ENCODE results near the gene FAM53B.

DNA sequence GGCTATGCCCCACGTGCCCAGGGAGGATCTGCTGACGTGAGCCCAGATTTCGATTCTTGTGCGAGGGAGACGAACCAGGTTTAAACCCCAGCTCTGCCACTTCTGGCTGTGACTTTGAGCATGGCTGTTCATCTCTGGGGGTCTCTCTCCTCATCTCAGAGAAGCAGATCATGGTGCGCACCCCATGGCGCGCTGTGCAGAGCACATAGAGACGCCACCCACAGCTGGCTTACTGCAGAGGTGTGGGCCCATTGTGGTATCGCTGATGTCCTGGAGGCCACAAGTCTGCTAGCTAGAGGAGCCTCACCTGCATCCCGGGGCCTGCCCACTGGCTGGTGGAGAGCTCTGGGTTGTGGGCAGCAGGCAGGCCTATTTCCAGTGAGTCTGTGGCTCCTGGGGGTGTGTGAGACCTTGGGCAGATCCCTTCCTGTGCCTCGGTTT is 142.0 kb downstream of the FAM53B start:
- TF ChIP-seq, protein P1, sequence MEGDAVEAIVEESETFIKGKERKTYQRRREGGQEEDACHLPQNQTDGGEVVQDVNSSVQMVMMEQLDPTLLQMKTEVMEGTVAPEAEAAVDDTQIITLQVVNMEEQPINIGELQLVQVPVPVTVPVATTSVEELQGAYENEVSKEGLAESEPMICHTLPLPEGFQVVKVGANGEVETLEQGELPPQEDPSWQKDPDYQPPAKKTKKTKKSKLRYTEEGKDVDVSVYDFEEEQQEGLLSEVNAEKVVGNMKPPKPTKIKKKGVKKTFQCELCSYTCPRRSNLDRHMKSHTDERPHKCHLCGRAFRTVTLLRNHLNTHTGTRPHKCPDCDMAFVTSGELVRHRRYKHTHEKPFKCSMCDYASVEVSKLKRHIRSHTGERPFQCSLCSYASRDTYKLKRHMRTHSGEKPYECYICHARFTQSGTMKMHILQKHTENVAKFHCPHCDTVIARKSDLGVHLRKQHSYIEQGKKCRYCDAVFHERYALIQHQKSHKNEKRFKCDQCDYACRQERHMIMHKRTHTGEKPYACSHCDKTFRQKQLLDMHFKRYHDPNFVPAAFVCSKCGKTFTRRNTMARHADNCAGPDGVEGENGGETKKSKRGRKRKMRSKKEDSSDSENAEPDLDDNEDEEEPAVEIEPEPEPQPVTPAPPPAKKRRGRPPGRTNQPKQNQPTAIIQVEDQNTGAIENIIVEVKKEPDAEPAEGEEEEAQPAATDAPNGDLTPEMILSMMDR (conservative IDR thresholded peaks at IDR 0.05): no peak
- no peak for TF ChIP-seq EZH2 (IDR thresholded peaks at IDR 0.05; ENCODE audit: low read depth)
